Measurements from ENCODE around the gene HABP4.

GRCh38 chr9:96436063-96436455, 13.9 kb upstream of the HABP4 start:
- no peak for TF ChIP-seq CTCF (IDR thresholded peaks at IDR 0.05)
- no peak for TF ChIP-seq POLR2A (IDR thresholded peaks at IDR 0.05)

Measured in heart left ventricle (tissue), 13 donors.